Adrenal gland (tissue), 5 donors: ENCODE results near the gene RDH16.
"Not testable (repeated sequence)": the region's sequence is repeated elsewhere in the genome, so short reads cannot be mapped to it uniquely, and the experiment has no call there.

ENCODE experiments used
- POLR2A ChIP-seq, 2 donors: fragments of 450-650 bp; IDR thresholded peaks; one replicate each; pipeline ENCODE4 v1.6.1; 2017; ENCODE audit warnings: antibody characterized with exemption in 2 of 2, mild to moderate bottlenecking in 2 of 2, moderate library complexity in 1 of 2
- TF ChIP-seq, protein P1 (sequence below), 6 experiments: fragments of 450-650 bp in 4 of 6; fragments of 200-600 bp in 2 of 6; sonication (generic) in 1 of 6; IDR thresholded peaks; 1 replicate in 5 of 6; 2 replicates in 1 of 6; pipeline versions ENCODE4 v1.5.1 to v1.8.0; 2016 to 2021; ENCODE audit warnings: antibody characterized with exemption in 6 of 6, mild to moderate bottlenecking in 2 of 6, moderate library complexity in 1 of 6
- donor health status: DM: no; HTN: no; CAD: no.

DNA sequence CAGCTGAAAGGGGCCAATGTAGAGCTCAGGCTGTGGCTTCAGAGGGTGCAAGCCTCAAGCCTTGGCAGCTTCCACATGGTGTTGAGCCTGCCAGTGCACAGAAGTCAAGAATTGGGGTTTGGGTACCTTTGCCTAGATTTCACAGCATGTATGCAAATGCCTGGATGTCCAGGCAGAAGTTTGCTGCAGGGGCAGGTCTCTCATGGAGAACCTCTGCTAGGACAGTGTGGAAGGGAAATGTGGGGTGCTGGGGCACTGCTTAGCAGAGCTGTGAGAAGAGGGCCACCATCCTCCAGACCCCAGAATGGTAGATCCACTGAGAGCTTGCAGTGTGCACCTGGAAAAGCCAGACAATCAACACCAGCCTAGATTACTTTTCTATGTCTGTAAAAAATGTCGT lies 14.0 kb downstream of the RDH16 start:
- TF ChIP-seq, protein P1, sequence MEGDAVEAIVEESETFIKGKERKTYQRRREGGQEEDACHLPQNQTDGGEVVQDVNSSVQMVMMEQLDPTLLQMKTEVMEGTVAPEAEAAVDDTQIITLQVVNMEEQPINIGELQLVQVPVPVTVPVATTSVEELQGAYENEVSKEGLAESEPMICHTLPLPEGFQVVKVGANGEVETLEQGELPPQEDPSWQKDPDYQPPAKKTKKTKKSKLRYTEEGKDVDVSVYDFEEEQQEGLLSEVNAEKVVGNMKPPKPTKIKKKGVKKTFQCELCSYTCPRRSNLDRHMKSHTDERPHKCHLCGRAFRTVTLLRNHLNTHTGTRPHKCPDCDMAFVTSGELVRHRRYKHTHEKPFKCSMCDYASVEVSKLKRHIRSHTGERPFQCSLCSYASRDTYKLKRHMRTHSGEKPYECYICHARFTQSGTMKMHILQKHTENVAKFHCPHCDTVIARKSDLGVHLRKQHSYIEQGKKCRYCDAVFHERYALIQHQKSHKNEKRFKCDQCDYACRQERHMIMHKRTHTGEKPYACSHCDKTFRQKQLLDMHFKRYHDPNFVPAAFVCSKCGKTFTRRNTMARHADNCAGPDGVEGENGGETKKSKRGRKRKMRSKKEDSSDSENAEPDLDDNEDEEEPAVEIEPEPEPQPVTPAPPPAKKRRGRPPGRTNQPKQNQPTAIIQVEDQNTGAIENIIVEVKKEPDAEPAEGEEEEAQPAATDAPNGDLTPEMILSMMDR (IDR thresholded peaks at IDR 0.05), result not testable (repeated sequence)
- TF ChIP-seq POLR2A (IDR thresholded peaks at IDR 0.05), result not testable (repeated sequence)
